T-helper 1 cell treated with Interleukin-12 subunit alpha and Interleukin-12 subunit beta and Interleukin-4 antibody, amounts not matched to agents 30 ng/mL and 1 ng/mL, for 36 hours (primary cell): ENCODE measurements around the gene TRIM47. TPM values are rescaled to one million over a fixed set of nuclear protein-coding genes. Genes with fewer than 3 reads are reported as not detected.

ENCODE experiments used
- intact Hi-C: fragments of 100-400 bp; cut with micrococcal nuclease; formaldehyde crosslinking; loops from one replicate; pipeline ENCODE4 v1.15.1; 2024
- total RNA-seq: library from RNA; stranded (reverse); gene quantifications from 2 replicates; pipeline ENCODE4 v1.2.3, GENCODE V29; 2022

TRIM47 gene
- total RNA-seq, 1 donor from 2014 or later = 26.5 TPM

DNA sequence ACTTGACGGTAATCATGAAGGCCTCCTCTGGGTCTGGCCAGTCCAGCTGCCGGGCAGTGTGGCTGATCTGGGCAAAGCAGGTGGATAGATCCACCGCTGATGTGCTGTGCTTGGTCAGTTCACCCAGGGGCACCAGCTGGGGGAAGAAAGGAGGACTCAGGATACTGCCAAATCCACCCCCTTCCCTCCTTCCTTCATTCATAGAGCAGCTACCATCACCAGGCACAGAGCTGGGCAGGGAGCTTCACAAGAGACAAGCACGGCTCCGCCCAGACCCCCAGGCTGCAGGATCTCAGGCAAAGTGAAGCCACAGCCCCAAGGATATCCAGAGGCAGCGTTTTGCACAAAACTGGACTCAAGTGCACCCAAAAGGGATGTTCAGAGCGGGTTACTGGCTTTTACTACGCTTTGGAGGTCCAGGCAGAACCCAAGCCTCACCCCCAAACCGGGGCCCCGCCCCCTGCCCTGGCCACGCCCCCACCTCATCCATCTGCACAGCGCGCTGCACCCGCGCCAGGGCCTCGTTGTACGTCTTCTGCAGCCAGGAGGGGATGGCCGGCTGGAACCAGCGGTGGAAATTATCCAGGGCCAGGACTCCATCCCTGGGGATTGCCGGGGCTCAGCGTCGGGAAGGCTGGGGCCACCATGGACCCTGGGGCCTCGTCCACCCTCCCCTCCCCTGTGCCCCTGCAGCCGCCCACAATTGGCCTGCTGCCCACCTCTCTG is 43.3 kb downstream of the TRIM47 start:
- intact Hi-C loops = no loop called here

DNA sequence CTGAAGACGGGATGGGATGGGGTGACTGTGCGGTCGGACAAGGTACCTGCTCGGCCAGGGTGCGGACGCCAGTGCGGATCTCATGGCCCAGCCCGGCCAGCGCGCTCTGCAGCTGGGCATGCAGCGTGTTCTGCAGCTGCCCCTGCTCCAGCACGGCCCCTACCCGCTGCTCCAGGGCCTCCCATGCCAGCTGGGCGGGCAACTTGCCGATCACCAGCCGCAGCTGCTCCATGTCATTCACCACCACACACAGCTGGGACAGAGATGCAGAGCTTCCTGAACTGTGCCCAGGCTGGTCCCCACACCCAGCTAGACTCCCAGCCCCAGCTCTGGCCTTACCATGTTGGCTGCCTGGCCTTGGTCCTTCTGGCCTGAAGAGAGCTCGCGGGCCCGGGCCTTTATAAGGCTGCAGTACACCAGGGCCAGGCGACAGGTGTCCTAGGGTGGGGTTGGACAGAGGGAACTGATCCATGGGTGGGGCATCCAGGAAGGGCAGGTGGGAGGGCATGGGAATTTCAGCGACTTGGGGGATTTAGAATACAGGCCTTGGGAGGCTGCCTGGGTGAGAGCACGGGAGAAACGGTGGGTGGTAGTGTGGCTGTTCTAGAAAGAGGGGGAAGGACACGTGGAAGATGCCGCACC is 44.0 kb downstream of the TRIM47 start:
- intact Hi-C loops = no loop called here

DNA sequence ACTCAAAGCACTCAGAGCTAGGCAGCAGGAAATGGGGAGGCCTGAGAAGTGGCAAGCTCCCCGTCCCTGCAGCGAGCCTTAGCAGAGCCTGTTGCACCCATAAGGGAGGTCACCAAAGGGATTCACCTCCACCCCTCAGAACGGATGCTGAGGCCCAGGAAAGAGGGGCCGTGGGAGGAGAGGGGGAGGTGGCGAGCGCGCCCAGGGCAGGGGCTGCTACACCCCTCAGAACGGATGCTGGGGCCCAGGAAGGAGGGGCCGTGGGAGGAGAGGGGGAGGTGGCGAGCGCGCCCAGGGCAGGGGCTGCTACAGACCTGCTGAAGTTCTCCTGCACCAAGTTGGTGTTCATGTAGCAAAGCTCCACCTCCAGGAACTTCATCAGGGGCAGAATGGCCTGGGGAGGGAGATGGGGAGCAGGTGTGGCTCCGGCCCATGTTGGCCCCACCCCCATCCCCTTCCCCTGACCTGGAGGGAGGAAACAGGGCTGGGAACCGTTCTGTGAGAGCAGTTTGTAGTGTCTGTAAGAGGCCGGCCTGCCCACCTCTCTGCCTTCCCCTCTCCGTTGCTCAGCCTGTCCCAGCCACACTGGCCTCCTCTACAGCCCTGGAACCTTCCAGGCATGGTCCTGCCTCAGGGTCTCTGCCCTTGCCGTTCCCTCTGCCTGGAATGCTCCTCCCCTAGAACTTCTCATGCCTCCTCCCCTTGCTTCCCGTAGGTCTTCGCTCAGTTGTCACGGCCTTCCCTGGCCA is 45.6 kb downstream of the TRIM47 start:
- intact Hi-C loops = no loop called here

DNA sequence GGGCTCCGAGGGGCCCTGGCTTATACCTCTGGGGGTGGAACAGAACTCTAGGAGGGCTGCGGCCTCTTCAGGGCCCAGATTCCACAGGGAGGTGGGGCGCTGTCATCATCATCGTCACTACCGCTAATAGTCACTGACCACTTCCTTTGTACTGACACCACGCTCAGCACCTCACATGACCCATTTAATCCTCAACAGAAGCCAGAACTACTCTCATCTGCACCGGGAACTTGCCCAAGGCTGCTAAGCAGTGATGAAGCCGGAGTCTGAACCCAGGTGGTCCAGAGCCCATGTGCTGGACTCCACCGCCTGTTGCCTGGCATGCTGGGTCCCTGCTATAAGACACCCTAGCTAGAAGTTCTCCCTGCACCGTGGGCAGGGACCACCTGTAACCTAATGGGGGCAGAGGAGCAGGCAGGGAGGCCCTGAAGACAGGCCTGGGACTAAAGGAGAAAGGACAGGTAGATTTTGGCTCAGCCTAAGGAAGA is 46.2 kb downstream of the TRIM47 start:
- intact Hi-C loops = no loop called here

DNA sequence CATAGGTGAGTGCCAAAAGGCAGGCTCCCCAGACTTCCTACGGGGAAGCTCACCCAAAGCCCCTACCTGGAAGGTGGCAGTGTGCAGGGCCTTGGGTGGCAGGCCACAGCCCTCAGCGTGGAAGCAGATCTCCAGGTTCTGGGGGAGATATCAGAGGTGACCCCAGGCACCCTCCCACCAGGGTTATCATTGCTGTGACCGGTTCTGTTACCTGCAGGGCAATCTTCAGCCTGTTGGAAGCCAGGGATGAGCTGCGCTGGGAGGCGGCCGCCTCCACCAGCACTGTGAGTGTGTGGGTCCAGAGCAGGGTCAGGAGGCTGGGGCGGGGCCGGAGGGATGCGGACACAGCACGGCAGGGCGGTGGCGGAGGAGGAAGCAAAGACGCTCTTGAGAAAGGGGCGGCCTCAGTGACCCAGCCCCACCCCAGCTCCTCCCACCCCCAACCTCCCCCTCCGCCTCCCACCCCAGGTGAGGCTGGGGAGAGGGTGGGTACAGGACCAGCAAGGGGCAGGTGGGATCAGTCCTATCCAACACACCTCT is 47.3 kb downstream of the TRIM47 start:
- intact Hi-C loops = no loop called here

DNA sequence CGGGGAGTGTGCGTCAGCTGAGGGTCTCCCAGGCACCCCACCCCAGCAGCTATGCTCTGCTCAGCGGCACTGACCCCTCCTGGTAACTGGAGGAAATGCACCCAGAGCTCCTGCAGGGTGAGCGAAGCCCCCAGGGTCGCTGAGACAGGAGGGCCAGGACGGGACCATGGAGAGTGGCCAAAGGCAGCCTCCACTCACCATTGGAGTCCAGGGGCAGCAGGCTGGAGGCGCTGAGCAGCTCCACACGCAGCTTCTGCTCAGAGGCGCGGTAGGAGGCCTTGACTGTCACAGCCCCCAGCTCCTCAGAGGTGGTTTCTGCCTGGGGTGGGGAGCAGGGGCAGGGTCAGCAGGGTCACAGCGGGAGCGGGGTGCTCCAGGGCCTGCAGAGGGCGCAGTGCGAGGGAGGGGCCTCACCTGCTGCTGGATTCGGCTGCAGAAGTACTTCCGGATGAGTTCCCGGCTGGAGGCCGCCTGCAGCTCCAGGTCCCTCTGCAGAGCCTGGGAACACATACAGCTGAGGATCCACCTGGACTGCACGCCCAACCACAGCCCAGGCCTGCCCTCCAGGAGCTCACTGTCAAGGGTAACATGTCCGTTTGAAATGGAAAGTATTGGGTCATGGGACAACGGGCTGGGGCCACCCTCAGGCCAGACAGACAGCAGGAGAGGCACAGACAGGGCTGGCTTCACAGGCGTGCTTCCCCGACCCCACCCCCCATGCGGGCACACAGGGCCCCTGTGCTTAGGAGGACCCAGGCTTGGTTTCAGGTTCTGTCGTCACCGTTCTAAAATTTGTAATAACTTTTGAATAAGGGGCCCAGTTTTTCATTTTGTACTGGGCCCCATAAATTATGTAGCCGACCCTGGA is 48.0 kb downstream of the TRIM47 start:
- intact Hi-C loops = no loop called here

DNA sequence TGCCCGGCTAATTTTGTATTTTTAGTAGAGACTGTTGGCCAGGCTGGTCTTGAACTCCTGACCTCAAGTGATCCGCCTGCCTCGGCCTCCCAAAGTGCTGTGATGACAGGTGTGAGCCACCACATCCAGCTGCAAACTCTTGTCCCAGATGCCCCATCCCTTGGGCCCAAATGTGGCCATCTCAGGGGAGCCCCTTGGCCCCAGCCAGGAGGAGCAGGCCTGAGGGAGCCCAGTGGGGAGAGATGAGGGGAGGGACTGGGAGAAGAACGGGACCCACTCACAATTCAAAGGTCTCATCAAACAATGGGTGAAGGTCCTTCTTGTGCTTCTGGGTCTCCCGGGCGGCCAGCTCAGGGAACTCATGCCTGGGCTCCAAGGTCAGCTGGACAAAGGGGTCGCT is 48.6 kb downstream of the TRIM47 start:
- intact Hi-C loops = no loop called here

DNA sequence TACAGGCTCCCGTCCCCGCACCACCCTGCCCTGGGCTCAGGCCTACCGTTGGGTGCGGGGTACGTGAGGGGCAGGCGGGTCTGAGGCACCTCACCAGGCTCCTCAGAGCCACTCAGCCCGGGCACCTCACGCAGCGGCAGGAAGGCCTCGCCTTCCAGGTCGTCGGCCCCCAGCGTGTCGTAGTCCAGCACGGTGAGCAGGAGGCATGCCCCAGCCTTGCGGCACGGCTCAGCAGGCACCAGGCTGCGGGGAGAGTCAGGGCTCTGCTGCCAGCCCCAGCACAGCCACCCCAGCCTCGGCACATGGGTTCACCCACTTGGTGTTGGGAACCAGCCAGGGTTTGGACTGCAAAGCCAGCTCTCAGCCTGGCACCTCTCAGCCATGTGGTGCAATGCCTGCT is 49.6 kb downstream of the TRIM47 start:
- intact Hi-C loops = no loop called here

DNA sequence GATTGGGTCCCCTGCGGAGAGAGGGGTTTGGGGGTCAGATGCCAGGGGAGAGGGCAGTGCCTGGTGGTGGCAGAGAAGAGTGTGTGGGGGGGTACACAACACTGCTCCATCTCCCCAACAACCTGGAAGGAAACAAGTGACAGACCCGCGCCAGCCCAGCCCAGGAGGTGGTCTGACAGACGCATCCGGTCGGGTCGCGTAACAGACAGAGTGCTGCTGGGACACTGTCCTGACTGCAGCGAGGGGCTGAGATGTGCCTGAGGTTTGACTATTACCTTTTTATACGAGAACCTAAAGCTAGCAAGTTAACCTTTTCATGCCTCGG is 50.3 kb downstream of the TRIM47 start:
- intact Hi-C loops = no loop called here

DNA sequence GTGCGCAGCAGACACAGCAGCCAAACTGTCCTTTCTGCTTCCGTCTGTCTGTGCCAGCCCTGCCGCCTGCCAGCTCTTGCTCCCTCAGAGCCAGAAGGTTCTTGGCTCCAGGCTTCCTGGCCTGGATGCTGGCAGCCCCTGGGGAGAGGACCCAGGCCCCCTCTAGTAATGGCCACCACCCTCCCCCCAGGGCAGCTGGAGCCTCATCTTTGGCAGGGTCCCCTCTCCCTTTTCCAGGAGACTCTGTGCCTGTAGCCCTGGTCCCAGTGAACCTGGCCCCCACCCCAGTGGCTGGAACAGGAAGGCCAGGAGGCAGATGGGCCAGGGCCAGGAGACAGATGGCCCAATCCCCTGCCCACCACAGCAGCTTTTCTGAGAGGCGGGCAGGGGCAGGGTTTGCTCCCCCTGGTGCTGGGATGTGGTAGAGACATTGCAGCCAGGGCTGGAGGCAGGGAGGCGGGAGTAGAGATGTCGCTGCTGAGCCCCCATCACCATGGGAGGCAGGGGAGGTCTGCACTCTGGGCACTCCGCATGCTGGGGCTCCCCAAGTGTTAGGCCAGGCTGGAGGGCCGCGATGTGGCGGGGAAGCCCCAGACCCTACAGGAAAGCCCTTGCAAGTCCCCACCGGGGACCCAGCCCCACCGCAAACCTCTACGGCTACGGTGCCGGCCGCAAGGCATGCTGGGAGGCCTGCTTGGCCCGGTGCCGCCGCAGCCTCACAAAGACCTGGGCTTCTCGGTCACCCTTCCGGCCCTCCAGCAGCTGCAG is 50.9 kb downstream of the TRIM47 start:
- intact Hi-C loops = loop anchor here (2.0 kb wide), 2 partner anchors 43 to 63 kb away; partner anchors contain the start of genes GALK1 and UNK

DNA sequence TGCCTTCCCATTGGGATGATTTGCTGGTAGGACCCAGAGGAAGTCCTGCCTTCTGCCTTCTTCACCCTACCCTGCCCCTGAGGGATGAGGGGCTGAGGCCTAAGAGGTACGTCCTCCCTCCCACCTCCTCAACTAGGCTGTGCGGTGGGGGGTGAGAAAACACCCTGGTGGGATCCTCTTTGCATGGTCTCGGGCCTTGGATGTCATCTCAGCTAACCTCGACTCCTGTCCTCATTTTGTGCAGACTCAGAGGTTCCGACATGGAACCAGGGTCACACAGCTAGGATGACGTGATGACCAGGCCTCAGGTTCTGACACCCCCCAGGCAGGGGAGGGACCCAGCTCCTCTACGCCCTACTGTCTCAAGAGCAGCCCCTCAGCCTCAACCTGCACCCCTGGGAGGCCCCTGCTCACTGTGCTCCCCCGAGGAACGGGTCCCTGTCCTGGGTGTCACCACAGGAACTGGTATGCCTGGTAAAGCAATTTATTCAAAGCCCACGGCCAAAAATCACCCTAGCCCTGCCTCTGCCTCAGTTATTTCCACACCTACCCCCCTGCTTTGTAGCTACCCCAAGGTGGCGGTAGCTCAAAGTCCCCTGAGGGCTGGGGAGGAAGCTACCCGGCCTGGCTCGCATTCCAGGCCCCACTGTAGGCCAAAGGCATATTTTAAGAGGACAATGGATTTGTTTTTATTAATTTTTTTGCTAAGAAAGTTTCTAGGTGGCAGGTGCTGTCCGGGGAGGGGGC is 51.6 kb downstream of the TRIM47 start:
- intact Hi-C loops = loop anchor here (2.0 kb wide), 2 partner anchors 42 to 62 kb away; partner anchors contain the start of genes GALK1 and UNK

DNA sequence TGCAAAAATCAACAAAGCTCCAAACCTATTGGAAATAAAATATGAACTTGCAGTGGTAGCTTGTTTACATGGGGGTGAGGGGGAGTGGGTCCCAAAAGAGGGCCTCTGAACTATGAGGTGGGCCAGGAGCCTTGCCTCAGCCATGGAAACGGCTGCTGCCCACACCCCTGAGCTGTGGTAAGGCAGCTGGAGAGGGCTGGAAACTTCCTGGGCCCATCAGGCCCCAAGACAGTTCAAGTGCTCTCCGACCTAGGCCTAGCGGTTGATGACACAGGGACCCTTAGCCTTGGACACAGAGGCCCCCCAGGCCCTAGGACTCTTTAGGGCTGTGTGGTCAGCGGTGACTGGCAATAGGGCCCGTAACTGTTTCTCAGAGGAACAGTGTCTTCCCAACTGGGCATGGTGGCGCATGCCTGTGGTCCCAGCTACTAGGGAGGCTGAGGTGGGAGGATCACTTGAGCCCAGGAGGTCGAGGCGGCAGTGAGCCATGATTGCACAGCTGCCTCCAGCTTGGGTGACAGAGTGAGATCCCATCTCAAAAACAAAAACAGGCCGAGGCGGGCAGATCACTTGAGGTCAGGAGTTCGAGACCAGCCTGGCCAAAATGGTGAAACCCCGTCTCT is 52.5 kb downstream of the TRIM47 start:
- intact Hi-C loops = loop anchor here (2.0 kb wide), 2 partner anchors 41 to 61 kb away; partner anchors contain the start of genes GALK1 and UNK

DNA sequence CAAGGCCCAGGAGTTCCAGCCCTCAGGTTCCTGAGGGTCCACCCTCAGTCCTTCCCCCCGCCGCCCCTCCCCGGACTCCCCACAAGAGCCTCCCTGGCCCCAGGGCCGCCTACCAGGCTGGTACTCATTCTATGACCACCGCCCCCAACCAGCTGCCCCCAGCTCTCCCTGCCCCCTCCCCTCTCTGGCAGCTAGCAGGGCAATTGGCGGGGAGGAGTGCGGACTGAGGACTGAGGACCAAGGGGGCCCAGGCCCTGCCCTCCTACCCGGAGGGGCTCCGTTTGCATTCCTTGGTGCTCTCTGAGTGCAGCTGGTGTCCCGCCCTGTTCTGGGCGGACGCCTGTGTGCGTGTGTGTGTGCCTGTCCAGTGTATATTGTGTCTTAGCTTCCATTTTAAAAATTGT is 53.2 kb downstream of the TRIM47 start:
- intact Hi-C loops = no loop called here

DNA sequence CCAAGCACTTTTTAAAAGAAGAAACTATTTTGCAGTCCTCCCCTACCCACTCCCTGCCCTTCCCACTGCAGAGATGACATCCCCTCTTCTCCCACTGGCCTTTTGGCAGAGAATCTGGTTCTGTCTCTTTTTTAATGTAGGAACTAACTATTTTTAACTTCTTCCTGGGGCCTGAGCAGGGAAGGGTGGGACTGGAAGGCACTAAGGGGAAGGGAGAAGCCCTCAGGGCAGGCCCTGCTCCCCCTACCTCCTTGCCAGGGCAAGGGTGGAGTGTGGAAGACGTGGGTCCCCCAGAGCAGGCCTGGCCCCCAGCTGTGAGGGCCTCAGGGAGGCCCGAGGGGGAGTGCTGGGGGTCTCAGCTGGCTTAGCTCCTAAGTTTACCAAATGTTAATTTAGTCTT is 53.7 kb downstream of the TRIM47 start:
- intact Hi-C loops = no loop called here

Other genes starting within 250 kb of the TRIM47 start
- 0.54 and 0.83 TPM in 2 replicates for gene SMIM5, start 245.1 kb downstream of the TRIM47 start, total RNA-seq
- gene RECQL5, start 211.4 kb downstream of the TRIM47 start, total RNA-seq = 41.6 and 43.4 TPM in 2 replicates
- gene SAP30BP, start 211.2 kb downstream of the TRIM47 start, total RNA-seq = 93.2 and 108 TPM in 2 replicates
- gene ITGB4, start 157.1 kb downstream of the TRIM47 start, total RNA-seq = 0.78 and 0.91 TPM in 2 replicates
- 40.4 and 41.4 TPM in 2 replicates for gene GALK1, start 113.4 kb downstream of the TRIM47 start, total RNA-seq
- gene UNK, start 93.8 kb downstream of the TRIM47 start, total RNA-seq = 33.0 and 33.7 TPM in 2 replicates
- 203 and 219 TPM in 2 replicates for gene UNC13D, start 34.2 kb downstream of the TRIM47 start, total RNA-seq
- 82.4 and 90.1 TPM in 2 replicates for gene WBP2, start 23.2 kb downstream of the TRIM47 start, total RNA-seq
- 32.7 and 35.4 TPM in 2 replicates for gene TRIM65, start 18.4 kb upstream of the TRIM47 start, total RNA-seq
- 104 and 105 TPM in 2 replicates for gene MRPL38, start 26.3 kb upstream of the TRIM47 start, total RNA-seq
- gene FBF1, start 62.5 kb upstream of the TRIM47 start, total RNA-seq = 21.0 and 22.2 TPM in 2 replicates
- 35.9 and 38.1 TPM in 2 replicates for gene ACOX1, start 100.6 kb upstream of the TRIM47 start, total RNA-seq
- gene TEN1, start 100.7 kb upstream of the TRIM47 start, total RNA-seq = 16.6 and 16.9 TPM in 2 replicates
- gene CDK3, start 122.3 kb upstream of the TRIM47 start, total RNA-seq = 7.6 and 7.9 TPM in 2 replicates
- 0.02 and 0.07 TPM in 2 replicates for gene EVPL, start 148.7 kb upstream of the TRIM47 start, total RNA-seq
- 110 and 111 TPM in 2 replicates for gene SRP68, start 193.9 kb upstream of the TRIM47 start, total RNA-seq
- gene GALR2, start 196.2 kb upstream of the TRIM47 start, total RNA-seq = 0.78 and 0.86 TPM in 2 replicates
- gene ZACN, start 200.6 kb upstream of the TRIM47 start, total RNA-seq = 1.0 TPM in 1 of 2 replicates, not detected in the other
- gene EXOC7, start 225.2 kb upstream of the TRIM47 start, total RNA-seq = 153 TPM in 2 replicates